SU-DHL-6 (cell line): ENCODE results near the gene CDC42EP4.

Source experiments
- H2AFZ ChIP-seq: fragments of 200-600 bp; sonication (generic); 2 replicates; pipeline ENCODE4 v1.6.1; 2014; ENCODE audit warnings: low read depth, mild to moderate bottlenecking, moderate library complexity, mixed read lengths, antibody characterized with exemption, low read length; ENCODE audit not compliant: severe bottlenecking
- H3F3A ChIP-seq: fragments of 200-600 bp; shearing (Covaris generic); 2 replicates; pipeline ENCODE4 v1.6.0; 2016; ENCODE audit warnings: antibody characterized with exemption, mild to moderate bottlenecking; ENCODE audit not compliant: insufficient read depth
- H3K27ac ChIP-seq: fragments of 200-600 bp; sonication (generic); 2 replicates; pipeline ENCODE4 v1.5.1; 2016; ENCODE audit warnings: low read depth, mild to moderate bottlenecking, low read length, moderate library complexity, mixed read lengths
- H3K27me3 ChIP-seq: fragments of 200-600 bp; sonication (generic), shearing (Covaris generic); 2 replicates; pipeline ENCODE4 v1.6.0; 2014; ENCODE audit warnings: mild to moderate bottlenecking, low read length
- H3K36me3 ChIP-seq: fragments of 200-600 bp; sonication (generic); 2 replicates; pipeline ENCODE4 v1.6.1; 2014; ENCODE audit warnings: mild to moderate bottlenecking, low read length, mixed read lengths
- H3K4me2 ChIP-seq: fragments of 300-600, 200-600 bp; shearing (Covaris generic), sonication (generic); 2 replicates; pipeline ENCODE4 v1.6.0; 2014; ENCODE audit warnings: low read length, low read depth, mild to moderate bottlenecking; ENCODE audit not compliant: poor library complexity, severe bottlenecking
- H3K4me3 ChIP-seq: fragments of 200-600 bp; sonication (generic); 2 replicates; pipeline ENCODE4 v1.5.1; 2014; ENCODE audit warnings: antibody characterized with exemption, low read length, mild to moderate bottlenecking, mixed read lengths; ENCODE audit not compliant: insufficient read depth, poor library complexity, severe bottlenecking
- H3K79me2 ChIP-seq: fragments of 200-600 bp; sonication (generic); 2 replicates; pipeline ENCODE4 v1.6.1; 2014; ENCODE audit warnings: mild to moderate bottlenecking, low read length, moderate library complexity; ENCODE audit not compliant: insufficient read depth
- H3K9ac ChIP-seq: fragments of 200-600 bp; sonication (generic); 2 replicates; pipeline ENCODE4 v1.7.0; 2014; ENCODE audit warnings: mild to moderate bottlenecking, low read length
- H3K9me2 ChIP-seq: fragments of 200-600 bp; sonication (generic); replicated peaks from 2 replicates; pipeline ENCODE4 v1.6.1; 2014; ENCODE audit warnings: low read length; ENCODE audit not compliant: insufficient read depth
- H3K9me3 ChIP-seq: fragments of 200-600 bp; sonication (generic); 2 replicates; pipeline ENCODE4 v1.6.1; 2014; ENCODE audit warnings: low read length, mixed read lengths; ENCODE audit not compliant: insufficient read depth
- H4K20me1 ChIP-seq: fragments of 200-600 bp; sonication (generic); 2 replicates; pipeline ENCODE4 v1.6.1; 2014; ENCODE audit warnings: low read depth, mild to moderate bottlenecking, antibody characterized with exemption, low read length, moderate library complexity, mixed read lengths
- EZH2phosphoT487 ChIP-seq: fragments of 200-600 bp; sonication (generic), shearing (Covaris generic); conservative IDR thresholded peaks from 2 replicates; pipeline ENCODE4 v1.6.1; 2018; ENCODE audit warnings: mild to moderate bottlenecking, antibody characterized with exemption, low read length, moderate library complexity, mixed read lengths
- TF ChIP-seq, protein P1 (sequence below): fragments of 200-600 bp; sonication (generic); IDR thresholded peaks from one replicate; pipeline ENCODE4 v1.5.1; 2017; ENCODE audit warnings: antibody characterized with exemption, mild to moderate bottlenecking, low read length, moderate library complexity; ENCODE audit not compliant: insufficient read depth, poor library complexity, severe bottlenecking

The CDC42EP4 gene

DNA sequence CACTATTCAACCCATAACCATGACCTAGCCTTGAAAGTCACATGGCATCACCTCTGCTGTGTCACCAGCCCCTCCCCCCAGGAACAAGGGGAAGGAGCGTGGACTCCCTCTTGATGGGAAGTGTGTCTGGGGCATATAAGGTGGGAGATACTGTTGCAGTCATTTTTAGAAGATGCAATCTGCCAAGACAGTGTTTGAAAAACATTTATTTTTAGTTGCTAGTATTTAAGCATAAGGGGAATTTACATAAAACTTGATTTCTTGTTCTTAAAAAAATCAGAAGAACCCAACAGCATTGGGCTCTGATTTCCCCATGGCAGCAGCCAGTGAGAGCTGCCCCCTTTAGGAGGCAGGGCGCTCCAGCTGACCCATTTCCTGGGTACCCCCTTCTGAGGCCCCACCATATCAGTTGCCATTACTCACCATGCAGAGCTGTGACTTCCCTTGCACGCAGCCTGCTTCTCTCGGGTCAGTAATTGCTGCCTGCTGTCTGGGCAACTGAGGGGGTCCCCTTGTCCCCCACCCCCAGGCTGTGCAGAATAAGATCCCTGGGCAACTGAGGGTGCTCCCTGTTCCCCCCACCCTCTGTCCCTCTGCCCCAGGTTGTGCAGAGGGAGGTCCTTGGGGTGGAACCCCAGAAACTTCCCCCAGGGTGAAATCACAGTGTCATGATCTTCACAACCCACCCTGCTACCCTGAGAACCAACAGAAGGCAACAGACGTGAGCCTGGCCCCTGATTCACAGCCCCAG is 11.8 kb upstream of the CDC42EP4 start:
- Histone ChIP-seq H3K27me3 (no peaks in the 10 kb centered on the region), H3K4me2 (no peak overlapping the region), H3K9me3 (no peaks in the 10 kb centered on the region), H2AFZ (no peak overlapping the region), H3F3A (no peaks in the 10 kb centered on the region), H3K9me2 (no peaks in the 10 kb centered on the region), H3K36me3 (no peaks in the 10 kb centered on the region), H3K79me2 (no peaks in the 10 kb centered on the region), H3K9ac (no peak overlapping the region), H4K20me1 (no peaks in the 10 kb centered on the region), H3K4me3 (no peak overlapping the region), H3K27ac (no peak overlapping the region)
- TF ChIP-seq, protein P1, sequence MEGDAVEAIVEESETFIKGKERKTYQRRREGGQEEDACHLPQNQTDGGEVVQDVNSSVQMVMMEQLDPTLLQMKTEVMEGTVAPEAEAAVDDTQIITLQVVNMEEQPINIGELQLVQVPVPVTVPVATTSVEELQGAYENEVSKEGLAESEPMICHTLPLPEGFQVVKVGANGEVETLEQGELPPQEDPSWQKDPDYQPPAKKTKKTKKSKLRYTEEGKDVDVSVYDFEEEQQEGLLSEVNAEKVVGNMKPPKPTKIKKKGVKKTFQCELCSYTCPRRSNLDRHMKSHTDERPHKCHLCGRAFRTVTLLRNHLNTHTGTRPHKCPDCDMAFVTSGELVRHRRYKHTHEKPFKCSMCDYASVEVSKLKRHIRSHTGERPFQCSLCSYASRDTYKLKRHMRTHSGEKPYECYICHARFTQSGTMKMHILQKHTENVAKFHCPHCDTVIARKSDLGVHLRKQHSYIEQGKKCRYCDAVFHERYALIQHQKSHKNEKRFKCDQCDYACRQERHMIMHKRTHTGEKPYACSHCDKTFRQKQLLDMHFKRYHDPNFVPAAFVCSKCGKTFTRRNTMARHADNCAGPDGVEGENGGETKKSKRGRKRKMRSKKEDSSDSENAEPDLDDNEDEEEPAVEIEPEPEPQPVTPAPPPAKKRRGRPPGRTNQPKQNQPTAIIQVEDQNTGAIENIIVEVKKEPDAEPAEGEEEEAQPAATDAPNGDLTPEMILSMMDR = no peak
- no peak for TF ChIP-seq EZH2phosphoT487

- no peaks in the 10 kb centered on the region for H4K20me1 ChIP-seq
- no peak overlapping the region for H2AFZ ChIP-seq
- no peaks in the 10 kb centered on the region for H3K9me2 ChIP-seq
- TF ChIP-seq, protein P1 = no peak
- no peak for TF ChIP-seq EZH2phosphoT487
- H3K9ac ChIP-seq = no peak overlapping the region
- H3K4me2 ChIP-seq = no peak overlapping the region
- H3K27ac ChIP-seq = no peak overlapping the region
- H3K27me3 ChIP-seq = no peaks in the 10 kb centered on the region
- no peaks in the 10 kb centered on the region for H3K9me3 ChIP-seq
- no peak overlapping the region for H3K4me3 ChIP-seq
- no peaks in the 10 kb centered on the region for H3K36me3 ChIP-seq
- H3K79me2 ChIP-seq = no peaks in the 10 kb centered on the region
- H3F3A ChIP-seq = no peaks in the 10 kb centered on the region
Measured at GRCh38 chr17:73320601-73321264, 8.9 kb upstream of the CDC42EP4 start.

DNA sequence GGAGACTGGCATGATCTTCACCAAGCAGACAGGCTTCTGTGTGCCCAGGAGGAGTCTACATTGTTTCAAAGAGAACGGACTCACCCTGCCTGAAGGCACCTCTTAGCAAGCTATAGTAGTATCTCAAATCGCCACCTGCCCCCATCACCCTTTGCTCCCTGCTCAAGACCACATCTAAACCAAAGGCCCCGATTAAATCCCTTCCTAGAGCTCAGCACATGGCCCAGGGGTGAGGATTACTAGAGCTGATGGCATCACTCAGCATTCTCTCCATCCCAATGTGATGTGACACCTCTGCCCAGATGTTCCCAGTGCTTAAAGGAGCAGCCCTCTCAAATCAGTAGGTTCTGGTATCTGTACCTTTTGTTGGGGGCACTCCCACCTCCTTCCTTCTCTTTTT is 8.0 kb upstream of the CDC42EP4 start:
- no peaks in the 10 kb centered on the region for H3K36me3 ChIP-seq
- H3K9me2 ChIP-seq = no peaks in the 10 kb centered on the region
- no peaks in the 10 kb centered on the region for H3K9me3 ChIP-seq
- H3K27ac ChIP-seq = no peak overlapping the region
- no peaks in the 10 kb centered on the region for H3K27me3 ChIP-seq
- TF ChIP-seq EZH2phosphoT487 = no peak
- TF ChIP-seq, protein P1 = no peak
- no peaks in the 10 kb centered on the region for H3F3A ChIP-seq
- H3K4me2 ChIP-seq = no peak overlapping the region
- no peak overlapping the region for H3K9ac ChIP-seq
- H3K79me2 ChIP-seq = no peaks in the 10 kb centered on the region
- H2AFZ ChIP-seq = no peak overlapping the region
- H4K20me1 ChIP-seq = no peaks in the 10 kb centered on the region
- H3K4me3 ChIP-seq = no peak overlapping the region
